Activated T-cell treated with anti-CD3 and anti-CD28 coated beads, Interleukin-2, amount 50 U/mL, for 1 hour (primary cell): ENCODE measurements around the gene HSD11B2.
"Not testable (repeated sequence)": the region's sequence is repeated elsewhere in the genome, so short reads cannot be mapped to it uniquely, and the experiment has no call there.

Source experiments
- DNase-seq: peaks from one replicate; pipeline ENCODE4 v3.0.0-alpha.2; 2020

HSD11B2 gene

GRCh38 chr16:67397036-67397801 lies 33.7 kb upstream of the HSD11B2 start:
- no peak for DNase-seq

GRCh38 chr16:67397812-67398545 lies 32.9 kb upstream of the HSD11B2 start:
- no peak for DNase-seq

GRCh38 chr16:67398546-67399217 lies 32.2 kb upstream of the HSD11B2 start:
- no peak for DNase-seq

GRCh38 chr16:67399218-67399733 lies 31.6 kb upstream of the HSD11B2 start:
- DNase-seq = peak; percentile 56

DNA sequence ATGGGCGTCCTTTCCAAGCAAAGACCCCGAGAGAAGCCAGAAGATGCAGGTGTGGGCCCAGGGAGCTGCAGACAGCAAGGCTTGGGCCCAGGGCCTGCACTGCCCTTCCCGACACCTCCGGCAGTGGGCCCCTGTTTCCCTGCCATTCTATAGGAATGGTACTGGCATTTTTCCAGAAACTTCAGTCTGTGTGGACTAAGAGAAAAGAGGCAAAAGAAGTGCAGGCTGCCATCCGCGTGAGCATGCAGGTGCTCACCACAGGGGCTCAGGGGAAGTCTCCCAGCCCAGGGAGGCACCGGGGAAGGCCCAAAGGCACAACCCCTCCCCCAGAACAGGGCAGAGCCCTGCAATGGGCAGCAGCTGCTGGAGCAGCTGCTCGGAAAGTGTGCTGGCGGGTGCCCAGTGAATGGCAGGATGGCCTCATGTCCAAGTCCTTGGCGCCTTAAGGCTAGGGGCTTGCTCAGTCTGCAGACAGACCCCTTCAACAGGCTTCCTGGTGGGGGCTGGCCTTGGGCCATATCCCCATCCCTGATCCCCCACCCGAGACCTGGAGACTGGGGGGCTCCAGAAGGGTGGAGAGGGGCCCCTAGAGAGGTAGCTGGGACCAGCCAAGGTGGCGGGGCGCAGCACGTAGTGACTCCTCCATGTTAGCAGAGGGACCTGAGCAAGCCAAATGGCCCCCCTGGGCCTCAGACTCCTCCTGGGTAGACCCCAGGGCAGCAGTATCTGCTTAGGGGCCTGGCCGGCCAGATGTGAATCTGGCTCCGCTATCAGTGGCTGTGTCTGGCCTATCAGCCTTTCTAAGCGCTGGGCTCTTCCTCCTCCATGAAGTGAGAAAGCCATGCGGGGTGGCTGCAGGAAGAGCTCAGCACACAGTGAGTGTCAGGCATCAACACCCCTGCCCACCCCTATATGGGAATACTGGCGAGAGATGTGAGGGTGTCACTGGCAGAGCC lies 30.9 kb upstream of the HSD11B2 start:
- DNase-seq = no peak

GRCh38 chr16:67400901-67401300 lies 30.0 kb upstream of the HSD11B2 start:
- DNase-seq = no peak

GRCh38 chr16:67403976-67404555 lies 26.9 kb upstream of the HSD11B2 start:
- DNase-seq = no peak

DNA sequence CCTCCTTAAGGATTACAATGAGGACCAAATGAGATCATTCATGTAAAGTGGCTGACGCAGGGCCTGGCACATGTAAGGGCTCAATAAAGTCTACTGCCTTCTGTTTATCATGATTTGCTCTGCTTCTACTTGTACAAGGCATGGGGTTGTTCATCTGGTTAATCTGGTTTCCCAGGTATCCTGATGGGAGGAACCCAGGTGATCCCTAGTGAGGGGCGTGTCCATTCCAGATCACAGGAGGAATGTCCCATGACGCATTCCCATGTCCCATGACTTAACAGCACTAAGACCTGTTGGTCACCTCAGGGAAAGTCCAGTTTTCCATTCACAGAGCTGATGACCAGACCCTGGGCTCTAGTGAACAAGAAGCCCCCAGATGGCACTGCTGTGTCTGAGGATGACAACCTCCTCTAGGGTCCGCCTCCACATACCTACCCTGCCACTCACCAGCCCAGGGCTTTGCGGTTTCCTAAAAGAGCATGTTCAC lies 26.1 kb upstream of the HSD11B2 start:
- no peak for DNase-seq

DNA sequence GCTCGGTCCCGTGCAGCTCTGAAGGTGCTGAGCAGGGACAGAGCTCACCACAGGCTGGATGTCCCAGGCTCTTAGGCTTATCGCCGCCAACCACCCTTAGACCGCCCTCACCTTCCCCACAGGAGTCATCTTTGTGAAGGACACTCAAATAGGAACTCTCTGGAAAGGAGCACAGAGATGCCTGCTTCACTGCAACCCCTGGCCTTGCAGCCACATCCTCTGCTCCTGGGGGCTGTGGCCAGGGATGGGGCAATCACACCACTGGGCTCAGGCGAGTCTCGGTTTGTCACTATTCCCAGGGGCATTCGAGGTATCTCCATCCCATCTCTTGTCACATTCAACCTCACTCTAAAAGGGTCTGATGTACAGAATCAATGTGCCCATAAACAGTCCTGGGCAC lies 25.6 kb upstream of the HSD11B2 start:
- no peak for DNase-seq

- no peak for DNase-seq
Measured at GRCh38 chr16:67406111-67406971, 24.6 kb upstream of the HSD11B2 start.

DNA sequence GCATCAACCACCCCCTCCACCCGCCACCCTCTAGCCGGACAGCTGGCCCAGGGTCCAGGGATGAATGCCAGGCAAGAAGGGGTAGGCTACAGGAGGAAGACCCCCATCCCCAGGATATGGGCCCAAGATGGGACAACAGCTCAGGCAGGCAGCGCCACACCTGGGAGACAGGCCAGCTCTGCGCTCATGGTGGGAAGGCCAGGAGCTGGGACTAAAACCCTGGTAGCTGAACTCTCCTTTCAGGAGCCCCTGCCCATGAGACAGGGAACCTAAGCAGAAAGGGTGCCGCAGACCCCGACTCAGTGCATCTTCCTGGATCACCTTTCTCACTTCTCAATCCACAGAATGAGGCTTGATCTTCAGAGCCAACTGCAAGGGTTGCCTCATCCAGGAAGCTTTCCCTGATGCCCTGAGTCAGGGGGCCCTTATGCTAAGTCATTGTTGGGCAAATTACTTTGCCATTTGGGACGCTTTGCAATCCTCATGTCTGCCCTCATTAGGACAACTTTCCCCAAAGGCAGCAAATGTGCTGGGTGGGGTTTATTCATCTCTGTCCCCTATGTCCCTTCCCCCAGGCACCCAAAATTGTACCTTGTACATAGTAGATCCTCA lies 23.6 kb upstream of the HSD11B2 start:
- DNase-seq = no peak

DNA sequence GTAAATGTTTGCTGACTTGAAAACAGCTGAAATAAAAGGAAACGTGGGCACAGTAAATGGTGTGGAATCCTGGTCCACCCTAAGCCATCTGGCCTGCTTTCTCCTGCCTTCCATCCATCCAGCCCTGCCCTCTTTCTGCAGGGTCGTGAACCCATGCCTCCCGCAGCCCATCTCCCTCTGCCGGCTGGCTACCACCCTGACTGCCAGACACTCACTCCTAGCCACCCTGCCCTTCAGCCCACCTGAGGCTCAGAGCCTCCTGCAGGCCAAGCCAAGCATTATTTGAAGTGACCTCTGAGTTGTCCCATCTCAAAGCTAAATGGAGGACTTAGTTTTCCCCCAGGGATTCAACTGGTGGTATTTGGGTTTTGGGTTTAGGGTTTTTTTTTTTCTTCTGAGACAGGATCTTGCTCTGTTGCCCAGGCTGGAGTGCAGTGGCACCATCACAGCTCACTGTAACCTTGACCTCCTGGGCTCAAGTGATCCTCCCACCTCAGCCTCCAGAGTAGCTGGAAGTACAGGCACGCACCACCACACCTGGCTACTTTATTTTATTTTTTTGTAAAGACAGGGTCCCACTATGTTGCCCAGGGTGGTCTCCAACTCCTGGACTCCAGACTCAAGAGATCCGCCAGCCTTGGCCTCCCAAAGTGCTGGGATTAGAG lies 23.0 kb upstream of the HSD11B2 start:
- no peak for DNase-seq

- no peak for DNase-seq
Measured at GRCh38 chr16:67409631-67410030, 21.3 kb upstream of the HSD11B2 start.

DNA sequence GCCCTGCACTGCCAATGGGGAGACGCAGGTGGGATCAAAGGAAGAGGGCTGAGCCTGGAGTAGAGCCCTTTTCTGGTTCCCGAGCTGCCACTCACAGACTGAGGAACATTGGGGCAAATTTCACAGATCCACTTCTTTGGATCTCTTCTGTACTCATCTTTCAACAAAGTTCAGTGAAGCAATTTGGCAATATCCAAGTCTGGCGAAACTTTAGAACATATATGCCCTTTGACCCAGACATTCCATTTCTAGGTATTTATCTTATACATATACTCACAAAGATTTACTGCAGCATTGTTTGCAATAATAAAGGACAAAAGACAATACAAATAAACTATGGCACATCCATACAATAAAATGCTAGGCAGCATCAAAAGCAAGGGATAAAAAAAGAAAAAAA lies 19.6 kb upstream of the HSD11B2 start:
- no peak for DNase-seq

GRCh38 chr16:67412294-67412693 lies 18.6 kb upstream of the HSD11B2 start:
- DNase-seq = no peak

DNA sequence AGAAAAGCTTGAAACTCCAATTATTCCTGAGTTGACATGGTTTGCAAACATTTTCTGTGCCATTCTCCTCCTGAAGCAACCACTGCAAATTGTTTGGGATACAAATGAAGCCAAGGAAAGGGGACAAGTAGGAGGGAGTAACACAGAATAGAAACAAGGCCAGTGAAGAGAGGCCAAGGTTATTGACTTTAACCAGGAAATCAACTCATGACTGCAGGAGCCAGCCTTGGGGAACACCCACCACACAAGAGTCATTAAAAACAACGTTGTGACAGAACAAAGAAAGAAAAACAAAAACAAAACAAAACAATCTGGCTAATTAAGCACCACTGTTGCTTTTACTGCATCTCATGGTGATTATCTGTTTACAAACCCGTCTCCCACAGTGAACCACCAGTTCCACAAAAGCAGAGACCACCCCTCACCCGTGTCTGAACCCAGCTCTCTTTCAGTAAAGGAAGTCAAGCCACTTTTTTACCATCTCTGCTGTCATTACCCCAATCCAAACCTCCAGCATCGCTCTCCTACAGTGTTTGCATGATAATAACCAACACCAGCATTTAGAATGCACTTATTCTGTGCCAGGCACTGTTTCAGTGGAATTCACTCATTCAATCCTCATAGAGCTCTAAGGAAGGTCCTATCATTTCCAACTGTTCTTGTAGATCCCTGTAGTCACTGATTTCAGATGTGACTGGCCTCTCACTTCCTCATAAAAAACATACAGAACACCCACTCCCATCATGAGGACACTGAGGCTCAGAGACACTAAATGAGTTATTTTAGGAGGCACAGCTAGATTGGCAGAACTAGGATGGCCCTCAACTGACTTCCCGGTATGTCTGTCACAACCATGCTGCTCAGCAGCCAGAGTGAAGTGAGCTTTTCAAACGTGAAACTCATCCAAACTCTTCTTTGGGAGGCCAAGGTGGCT lies 16.7 kb upstream of the HSD11B2 start:
- DNase-seq = no peak

DNA sequence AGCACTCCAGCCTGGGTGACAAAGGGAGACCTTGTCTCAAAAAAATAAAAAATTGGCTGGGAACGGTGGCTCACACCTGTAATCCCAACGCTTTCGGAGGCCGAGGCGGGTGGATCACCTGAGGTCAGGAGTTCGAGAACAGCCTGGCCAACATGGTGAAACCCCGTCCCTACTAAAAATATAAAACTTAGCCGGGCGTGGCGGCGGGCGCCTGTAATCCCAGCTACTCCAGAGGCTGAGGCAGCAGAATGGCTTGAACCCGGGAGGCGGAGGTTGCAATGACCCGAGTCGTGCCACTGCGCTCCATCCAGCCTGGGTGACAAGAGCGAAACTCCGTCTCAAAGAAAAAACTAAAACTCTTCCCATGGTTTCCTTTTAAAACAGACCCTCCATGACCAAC lies 15.5 kb upstream of the HSD11B2 start:
- DNase-seq = not testable (repeated sequence)
